ENCODE measurements around the gene FICD.

FICD gene

DNA sequence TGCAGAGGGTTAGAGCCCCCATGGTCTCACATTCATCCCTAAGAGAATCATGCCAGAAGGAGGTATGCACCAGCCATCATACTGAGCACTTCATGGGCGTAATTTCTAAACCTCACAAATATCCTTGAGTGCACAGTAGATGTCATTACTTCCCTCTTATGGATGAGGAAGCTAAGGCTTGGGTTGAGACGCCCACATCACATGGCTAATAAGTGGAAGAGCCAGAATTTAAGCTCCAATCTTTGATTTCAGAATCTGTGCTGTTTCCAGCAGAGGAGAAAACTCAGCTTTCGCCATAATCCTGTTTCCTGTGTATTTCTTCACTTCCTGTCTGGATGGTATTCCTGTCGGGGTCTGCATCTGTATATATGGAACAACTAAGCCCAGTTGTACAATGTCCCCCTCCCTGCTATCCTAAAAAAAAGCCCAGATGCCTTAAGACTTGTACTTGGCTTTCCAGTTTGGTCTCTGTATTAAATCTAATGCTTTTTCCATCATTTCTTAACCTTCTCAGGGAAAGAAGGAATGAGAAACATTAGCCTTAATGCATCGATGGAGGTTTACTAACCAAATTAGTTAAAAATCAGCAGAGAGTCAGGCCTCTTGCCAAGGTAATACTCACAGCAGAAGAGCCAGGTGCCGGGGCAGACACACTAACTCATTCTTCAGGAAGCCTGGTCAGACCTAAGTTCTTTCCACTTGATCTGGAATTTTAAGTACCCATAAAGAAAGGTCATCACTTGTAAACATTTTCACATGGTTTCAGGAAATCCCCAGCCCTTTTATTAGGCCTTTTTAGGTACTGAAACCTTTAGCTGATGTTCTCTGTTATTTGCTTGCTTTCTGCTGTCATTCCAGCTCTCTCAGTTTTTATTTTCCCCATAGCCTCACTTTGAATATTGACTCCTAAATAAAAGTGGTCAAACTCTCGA is 52.6 kb downstream of the FICD start:
- Histone ChIP-seq H3K27ac (ENCODE audit: low read depth, low read length) (peak overlapping the region; percentile 36; the same call in 1 of the 2 replicates), H4K20me1 (ENCODE audit: control insufficient read depth, insufficient read depth, low read depth, low read length) (no peaks in the 10 kb centered on the region), H3K4me1 (ENCODE audit: control insufficient read depth, low read length) (peaks cover 77% of the 10 kb centered on the region), H3K9me2 (replicated peaks; ENCODE audit: control insufficient read depth, low read length) (no peaks in the 10 kb centered on the region), H3K4me3 (ENCODE audit: low read length) (no peak overlapping the region), H3K27me3 (ENCODE audit: control insufficient read depth, low read length) (peaks cover 8% of the 10 kb centered on the region; the same call in 1 of the 2 replicates), H3F3A (ENCODE audit: control insufficient read depth, insufficient read depth) (peaks cover 4% of the 10 kb centered on the region; the same call in 1 of the 2 replicates), H3K36me3 (ENCODE audit: control insufficient read depth, low read length) (peaks cover 58% of the 10 kb centered on the region), H3K4me2 (ENCODE audit: low read length) (peak overlapping the region; percentile 10; the same call in 1 of the 2 replicates), H3K79me2 (ENCODE audit: control insufficient read depth, low read length) (peaks cover 20% of the 10 kb centered on the region), H3K9me3 (ENCODE audit: control insufficient read depth, insufficient read depth, low read length) (no peaks in the 10 kb centered on the region)
- no peak for TF ChIP-seq EZH2phosphoT487 (IDR thresholded peaks at IDR 0.05; ENCODE audit: borderline replicate concordance, low read length)

DNA sequence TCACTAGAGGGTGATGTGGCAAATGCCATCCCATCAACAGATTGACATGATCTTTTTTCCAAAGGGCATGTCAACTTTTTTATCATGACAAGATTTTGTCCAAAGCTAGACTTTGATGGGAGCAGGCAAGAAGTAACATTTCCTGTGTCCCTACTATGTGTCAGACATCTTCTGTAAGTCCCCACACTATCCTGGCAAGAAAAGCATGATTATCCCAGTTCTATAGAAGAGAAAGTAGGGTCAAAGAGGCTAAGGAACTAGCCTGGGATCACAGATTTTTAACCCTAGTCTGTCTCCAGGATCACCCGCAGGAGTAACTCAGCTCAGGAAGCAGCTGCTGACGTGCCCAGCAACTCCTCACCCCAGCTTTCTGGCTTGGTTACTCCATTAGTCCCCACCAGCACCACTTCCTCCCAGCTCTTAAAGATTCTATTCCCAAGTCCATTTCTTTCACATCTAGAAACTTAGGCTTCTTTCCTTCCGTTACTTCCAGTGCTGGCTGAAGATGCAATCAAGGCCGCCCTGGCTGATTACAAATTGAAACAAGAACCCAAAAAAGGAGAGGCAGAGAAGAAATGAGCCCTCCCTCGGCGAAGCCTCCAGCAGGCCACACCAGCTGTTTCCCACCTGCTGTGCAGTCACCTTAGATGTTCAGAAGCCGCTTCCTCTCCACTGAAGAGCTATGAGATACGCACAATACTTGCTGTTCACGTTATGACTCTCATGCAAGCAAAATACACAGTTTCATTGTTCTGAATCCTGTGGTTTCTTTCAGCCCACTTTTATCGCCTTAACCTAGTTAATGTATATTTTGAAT is 53.5 kb downstream of the FICD start:
- H3K4me2 ChIP-seq (ENCODE audit: low read length) = peak overlapping the region; percentile 10
- H3K36me3 ChIP-seq (ENCODE audit: control insufficient read depth, low read length) = peaks cover 57% of the 10 kb centered on the region
- no peaks in the 10 kb centered on the region for H3K9me2 ChIP-seq (replicated peaks; ENCODE audit: control insufficient read depth, low read length)
- no peak for TF ChIP-seq EZH2phosphoT487 (IDR thresholded peaks at IDR 0.05; ENCODE audit: borderline replicate concordance, low read length)
- TF ChIP-seq, protein P1, sequence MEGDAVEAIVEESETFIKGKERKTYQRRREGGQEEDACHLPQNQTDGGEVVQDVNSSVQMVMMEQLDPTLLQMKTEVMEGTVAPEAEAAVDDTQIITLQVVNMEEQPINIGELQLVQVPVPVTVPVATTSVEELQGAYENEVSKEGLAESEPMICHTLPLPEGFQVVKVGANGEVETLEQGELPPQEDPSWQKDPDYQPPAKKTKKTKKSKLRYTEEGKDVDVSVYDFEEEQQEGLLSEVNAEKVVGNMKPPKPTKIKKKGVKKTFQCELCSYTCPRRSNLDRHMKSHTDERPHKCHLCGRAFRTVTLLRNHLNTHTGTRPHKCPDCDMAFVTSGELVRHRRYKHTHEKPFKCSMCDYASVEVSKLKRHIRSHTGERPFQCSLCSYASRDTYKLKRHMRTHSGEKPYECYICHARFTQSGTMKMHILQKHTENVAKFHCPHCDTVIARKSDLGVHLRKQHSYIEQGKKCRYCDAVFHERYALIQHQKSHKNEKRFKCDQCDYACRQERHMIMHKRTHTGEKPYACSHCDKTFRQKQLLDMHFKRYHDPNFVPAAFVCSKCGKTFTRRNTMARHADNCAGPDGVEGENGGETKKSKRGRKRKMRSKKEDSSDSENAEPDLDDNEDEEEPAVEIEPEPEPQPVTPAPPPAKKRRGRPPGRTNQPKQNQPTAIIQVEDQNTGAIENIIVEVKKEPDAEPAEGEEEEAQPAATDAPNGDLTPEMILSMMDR (IDR thresholded peaks at IDR 0.05; ENCODE audit: low read depth, low read length, poor library complexity, severe bottlenecking) = no peak
- peak overlapping the region; percentile 36; the same call in 1 of the 2 replicates for H3K27ac ChIP-seq (ENCODE audit: low read depth, low read length)
- no peaks in the 10 kb centered on the region for H4K20me1 ChIP-seq (ENCODE audit: control insufficient read depth, insufficient read depth, low read depth, low read length)
- H3K4me3 ChIP-seq (ENCODE audit: low read length) = no peak overlapping the region
- peaks cover 11% of the 10 kb centered on the region for H3K79me2 ChIP-seq (ENCODE audit: control insufficient read depth, low read length)
- peaks cover 4% of the 10 kb centered on the region; the same call in 1 of the 2 replicates for H3F3A ChIP-seq (ENCODE audit: control insufficient read depth, insufficient read depth)
- H3K27me3 ChIP-seq (ENCODE audit: control insufficient read depth, low read length) = peaks cover 12% of the 10 kb centered on the region; the same call in 1 of the 2 replicates
- peaks cover 72% of the 10 kb centered on the region for H3K4me1 ChIP-seq (ENCODE audit: control insufficient read depth, low read length)
- H3K9me3 ChIP-seq (ENCODE audit: control insufficient read depth, insufficient read depth, low read length) = no peaks in the 10 kb centered on the region

Data from DOHH2 (cell line).